Adipocyte (in vitro differentiated cells): ENCODE results near the gene PPP1R37.

Experiments used
- DNase-seq: peaks from one replicate; pipeline ENCODE4 v3.0.0-alpha.2; 2015; ENCODE audit warnings: low read depth
- H3K27me3 ChIP-seq: replicated peaks from 2 replicates; pipeline ENCODE4 v1.7.0; 2013; ENCODE audit warnings: mild to moderate bottlenecking, low read length, moderate library complexity; ENCODE audit not compliant: control insufficient read depth, insufficient read depth
- H3K36me3 ChIP-seq: 2 replicates; pipeline ENCODE4 v1.7.0; 2013; ENCODE audit warnings: low read length, mild to moderate bottlenecking, moderate library complexity; ENCODE audit not compliant: control insufficient read depth, insufficient read depth, severe bottlenecking
- H3K4me1 ChIP-seq: 2 replicates; pipeline ENCODE4 v1.7.0; 2013; ENCODE audit warnings: mild to moderate bottlenecking, low read length, moderate library complexity; ENCODE audit not compliant: control insufficient read depth, insufficient read depth
- H3K4me3 ChIP-seq: 2 replicates; pipeline ENCODE4 v1.7.0; 2013; ENCODE audit warnings: mild to moderate bottlenecking, low read length, moderate library complexity
- H3K9ac ChIP-seq: 2 replicates; pipeline ENCODE4 v1.7.0; 2013; ENCODE audit warnings: mild to moderate bottlenecking, low read length, moderate library complexity
- H3K9me3 ChIP-seq: 2 replicates; pipeline ENCODE4 v1.7.0; 2013; ENCODE audit warnings: mild to moderate bottlenecking, low read length, moderate library complexity; ENCODE audit not compliant: control insufficient read depth

PPP1R37 gene

DNA sequence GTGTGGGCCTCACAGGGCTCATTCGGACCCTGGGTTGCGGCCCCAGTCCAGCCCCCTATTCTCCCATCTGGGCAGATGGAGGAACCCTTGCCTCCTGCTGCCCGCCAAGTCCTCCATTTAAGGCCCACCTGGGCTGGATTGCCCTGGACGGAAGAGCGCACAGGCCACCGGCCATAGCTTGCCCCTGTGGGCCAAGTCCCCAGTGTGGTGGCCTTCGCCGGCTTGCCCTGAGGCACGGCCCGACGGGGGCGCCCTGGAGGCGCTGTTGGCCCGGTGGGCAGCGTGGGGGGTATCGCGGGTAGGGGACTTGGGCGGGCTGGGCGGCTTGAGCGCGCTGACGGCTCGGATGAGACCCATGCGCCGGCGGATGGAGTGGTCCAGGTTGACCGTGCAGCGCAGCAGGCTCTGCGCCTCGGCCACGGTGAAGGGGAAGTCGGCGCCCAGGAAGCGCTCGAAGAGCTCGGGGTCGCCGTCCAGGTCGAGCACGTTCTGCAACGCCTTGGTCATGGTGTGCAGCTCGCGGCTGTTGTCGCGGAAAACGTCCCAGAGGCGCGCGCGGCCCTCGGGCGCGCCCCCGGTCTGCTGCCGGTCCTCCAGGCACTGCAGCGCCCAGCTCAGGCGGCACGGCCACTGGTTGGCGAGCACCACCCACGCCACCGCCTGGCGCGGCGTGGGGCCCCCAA lies 59.0 kb downstream of the PPP1R37 start:
- Histone ChIP-seq H3K36me3 (no peaks in the 10 kb centered on the region), H3K27me3 (peaks cover 7% of the 10 kb centered on the region), H3K4me1 (peaks cover 23% of the 10 kb centered on the region), H3K9ac (no peak overlapping the region), H3K9me3 (no peaks in the 10 kb centered on the region), H3K4me3 (peak overlapping the region; percentile 53)
- no peak for DNase-seq

DNA sequence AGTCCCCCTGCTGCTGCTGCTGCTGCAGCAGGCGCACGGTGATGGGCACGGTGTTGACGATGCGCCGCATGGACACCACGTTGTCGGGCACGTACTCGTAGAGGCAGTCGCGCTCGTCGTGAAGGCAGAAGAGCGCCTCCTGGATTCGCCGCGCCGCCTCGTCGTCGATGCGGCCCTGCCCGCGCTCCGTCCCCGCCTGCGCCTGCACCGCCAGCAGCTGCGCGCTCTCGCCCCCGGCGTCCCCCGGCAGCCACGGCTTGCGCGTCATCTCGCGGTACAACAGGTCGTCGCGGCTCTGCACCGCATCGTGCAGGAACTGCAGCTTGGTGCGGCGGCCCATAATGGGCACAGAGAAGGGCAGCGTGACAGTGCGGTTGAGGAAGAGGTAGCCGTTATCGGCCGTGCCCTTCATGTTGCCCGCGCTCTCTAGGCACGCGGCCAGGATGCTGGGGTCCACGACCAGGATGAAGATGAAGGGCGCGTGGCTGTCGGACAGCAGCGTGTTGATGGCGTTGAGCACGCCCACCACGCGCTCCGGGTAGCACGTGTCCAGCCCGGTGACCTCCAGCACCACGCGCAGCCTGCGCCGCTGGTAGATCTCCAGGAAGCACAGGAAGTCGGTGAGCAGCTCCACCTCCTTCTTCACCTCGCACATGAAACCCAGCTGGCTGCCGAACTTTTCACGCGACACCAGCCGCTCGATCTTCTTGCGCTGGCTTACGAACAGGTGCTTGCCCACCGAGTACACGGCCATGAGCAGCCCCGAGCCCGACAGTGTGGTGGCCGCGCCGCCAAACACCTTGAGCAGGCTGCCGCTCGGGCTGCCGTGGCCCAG lies 59.7 kb downstream of the PPP1R37 start:
- no peaks in the 10 kb centered on the region for H3K36me3 ChIP-seq
- H3K4me1 ChIP-seq, result peaks cover 23% of the 10 kb centered on the region
- no peaks in the 10 kb centered on the region for H3K9me3 ChIP-seq
- peaks cover 7% of the 10 kb centered on the region for H3K27me3 ChIP-seq
- H3K4me3 ChIP-seq, result peak overlapping the region; percentile 53
- DNase-seq, result peak; percentile 31
- H3K9ac ChIP-seq, result no peak overlapping the region

DNA sequence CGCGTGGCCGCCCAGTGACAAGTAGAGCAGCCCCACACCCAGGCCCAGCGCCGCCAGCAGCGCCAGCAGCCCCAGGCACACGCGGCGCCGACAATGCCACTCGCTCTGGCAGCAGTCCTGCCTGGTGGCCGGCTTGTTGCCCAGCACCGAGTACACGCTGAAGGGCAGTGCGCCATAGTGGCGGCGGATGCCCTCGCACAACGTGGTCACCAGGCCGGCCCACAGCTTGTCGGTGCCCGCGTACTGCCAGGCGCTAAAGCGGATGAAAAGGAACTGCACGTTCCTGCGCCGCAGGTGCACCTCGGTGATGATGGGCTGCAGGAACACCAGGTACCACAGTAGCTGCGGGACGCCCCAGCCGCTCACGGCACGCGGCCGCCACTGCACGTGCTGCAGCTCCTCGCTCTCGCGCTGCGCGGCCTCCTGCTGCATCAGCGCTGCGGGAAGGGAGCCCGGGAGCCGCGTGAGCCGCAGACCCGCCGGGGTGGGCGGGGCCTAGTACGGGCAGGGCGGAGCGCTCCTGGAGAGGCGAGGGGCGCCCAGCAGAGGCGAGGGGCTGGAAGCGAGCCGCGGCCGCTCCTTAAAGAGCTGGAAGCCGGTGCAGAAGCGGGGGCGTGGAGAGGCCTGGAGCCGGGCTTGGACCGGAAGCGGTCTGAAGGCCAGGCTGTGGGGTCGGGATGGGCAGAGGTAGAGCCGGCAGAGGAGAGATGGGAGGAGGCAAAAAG lies 60.5 kb downstream of the PPP1R37 start:
- DNase-seq, result peak; percentile 67
- no peaks in the 10 kb centered on the region for H3K36me3 ChIP-seq
- peak overlapping the region; percentile 53 for H3K4me3 ChIP-seq
- peak overlapping the region; percentile 10 for H3K9ac ChIP-seq
- no peaks in the 10 kb centered on the region for H3K9me3 ChIP-seq
- peaks cover 23% of the 10 kb centered on the region for H3K4me1 ChIP-seq
- H3K27me3 ChIP-seq, result peaks cover 12% of the 10 kb centered on the region

DNA sequence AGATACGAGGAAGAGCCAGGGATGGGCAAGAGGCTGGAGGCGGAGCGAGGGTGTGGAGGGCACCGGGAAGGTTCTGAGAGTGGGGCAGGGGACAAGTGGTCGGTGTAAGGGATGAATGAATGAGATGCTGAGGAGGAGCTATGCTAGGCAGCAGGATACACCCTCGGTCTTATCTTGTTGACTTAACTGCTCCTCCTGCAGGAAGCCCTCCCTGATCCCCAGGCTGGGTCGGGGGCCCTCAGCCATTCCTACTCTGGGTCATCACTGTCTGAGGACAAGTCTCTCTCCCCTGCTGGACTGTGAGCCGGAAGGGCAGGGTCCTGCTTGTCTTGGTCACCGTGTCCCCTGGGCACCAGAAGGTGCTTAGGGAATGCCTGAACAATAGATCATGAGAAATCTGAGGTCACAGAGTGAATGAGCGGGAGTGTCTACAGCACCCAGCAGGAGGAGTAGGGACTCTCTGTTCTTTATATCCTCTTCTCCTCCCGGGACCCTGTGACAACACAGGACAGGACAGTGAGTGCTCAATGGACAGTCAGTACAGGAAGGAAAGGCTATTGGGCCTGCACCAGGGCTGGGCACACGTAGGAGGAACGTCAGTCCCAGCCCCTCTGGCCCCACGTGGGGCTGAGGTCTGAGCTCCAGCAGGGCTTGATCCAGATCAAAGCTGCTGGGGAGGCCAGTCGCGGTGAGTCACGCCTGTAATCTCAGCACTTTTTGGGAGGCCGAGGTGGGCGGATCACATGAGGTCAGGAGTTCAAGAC lies 61.3 kb downstream of the PPP1R37 start:
- Histone ChIP-seq H3K36me3 (no peaks in the 10 kb centered on the region), H3K9ac (peak overlapping the region; percentile 10), H3K9me3 (no peaks in the 10 kb centered on the region), H3K27me3 (peaks cover 12% of the 10 kb centered on the region), H3K4me1 (peaks cover 23% of the 10 kb centered on the region), H3K4me3 (peak overlapping the region; percentile 27)
- no peak for DNase-seq

DNA sequence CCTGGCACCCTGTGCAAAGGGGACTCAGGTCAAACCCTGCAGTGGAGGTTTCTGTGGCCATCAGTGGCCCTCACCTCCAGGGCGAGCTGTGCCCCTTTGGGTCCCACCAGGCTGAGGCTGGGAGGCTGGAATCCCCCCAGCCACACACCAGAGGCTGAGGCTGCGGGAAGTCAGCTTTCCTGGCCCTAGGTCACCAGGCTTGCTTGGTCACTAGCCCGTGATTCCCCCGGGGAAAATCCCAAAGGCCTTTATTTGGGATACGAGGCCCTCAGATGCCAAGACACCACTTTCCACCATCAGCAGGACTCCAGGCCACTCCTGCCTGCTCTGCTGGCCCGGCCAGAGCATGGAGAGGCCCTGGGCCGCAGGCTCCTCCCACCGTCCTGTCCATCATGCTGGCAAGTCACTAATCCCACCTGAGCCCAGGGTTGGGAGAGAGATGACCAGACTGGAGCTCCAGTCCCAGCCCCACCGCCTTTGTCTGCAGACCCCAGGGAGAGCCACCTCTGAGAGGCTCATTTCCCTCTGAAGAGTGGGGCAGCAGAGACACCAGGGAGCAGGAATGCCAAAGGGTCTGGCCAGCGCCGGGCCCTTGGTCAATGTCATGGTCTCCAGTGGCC lies 63.1 kb downstream of the PPP1R37 start:
- Histone ChIP-seq H3K9me3 (no peaks in the 10 kb centered on the region), H3K9ac (no peak overlapping the region), H3K4me3 (no peak overlapping the region), H3K36me3 (no peaks in the 10 kb centered on the region), H3K4me1 (peaks cover 23% of the 10 kb centered on the region), H3K27me3 (peaks cover 25% of the 10 kb centered on the region)
- DNase-seq, result no peak

DNA sequence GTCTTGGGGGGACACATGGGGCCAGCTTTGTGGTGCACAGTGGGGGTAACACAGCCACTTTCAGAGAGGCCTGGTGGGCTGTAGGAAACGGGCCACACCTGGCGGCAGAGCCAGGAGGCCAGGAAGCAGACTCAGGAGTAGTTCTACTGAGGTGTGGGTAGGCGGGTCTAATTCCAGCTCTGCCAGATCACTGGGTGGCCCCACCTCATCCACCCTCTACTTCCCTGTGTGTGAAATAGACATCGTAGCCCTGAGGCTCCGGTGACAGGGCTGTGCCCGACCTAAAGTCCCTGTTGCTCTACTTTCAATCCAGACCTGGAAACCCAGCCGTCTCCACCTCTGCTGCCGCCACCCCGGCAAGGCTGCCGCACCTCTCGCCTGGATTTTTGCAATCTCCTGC lies 63.8 kb downstream of the PPP1R37 start:
- Histone ChIP-seq H3K9ac (no peak overlapping the region), H3K9me3 (no peaks in the 10 kb centered on the region), H3K27me3 (peaks cover 31% of the 10 kb centered on the region), H3K4me3 (no peak overlapping the region), H3K36me3 (no peaks in the 10 kb centered on the region), H3K4me1 (peaks cover 23% of the 10 kb centered on the region)
- DNase-seq, result no peak

DNA sequence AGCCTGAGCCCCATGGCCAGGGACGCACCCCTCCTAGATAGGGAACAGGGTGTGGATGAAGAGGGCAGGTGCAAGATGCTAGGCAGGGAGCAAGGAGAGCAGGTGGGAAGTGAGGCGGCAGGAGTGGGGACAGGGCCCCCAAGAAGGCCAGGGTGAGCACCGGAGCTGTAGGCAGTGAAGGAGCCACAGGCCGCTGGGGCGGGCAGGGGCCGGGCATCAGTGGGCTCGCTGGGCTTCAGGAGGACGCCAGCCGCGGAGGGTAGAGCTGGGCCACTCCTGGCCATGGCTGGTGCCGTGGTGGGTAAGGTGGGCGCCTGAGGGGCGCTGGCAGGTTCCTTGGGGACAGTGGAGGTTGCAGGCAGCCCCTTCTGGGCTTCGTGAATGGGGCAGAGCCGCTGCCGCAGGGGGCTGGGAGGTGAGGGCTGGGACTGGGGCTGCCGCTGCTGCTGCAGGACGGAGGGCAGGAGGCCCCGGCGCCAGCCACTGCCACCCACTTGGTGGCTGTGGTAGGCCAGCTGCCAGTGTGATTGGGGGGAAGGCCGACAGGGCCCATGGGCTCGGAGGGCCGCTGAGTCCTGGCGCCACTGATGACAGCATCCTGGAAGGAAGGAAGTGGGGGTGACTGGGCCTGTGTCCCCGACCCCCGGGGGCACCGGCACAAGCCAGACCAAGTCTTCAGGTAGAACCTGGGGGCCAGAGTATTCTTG lies 65.7 kb downstream of the PPP1R37 start:
- peaks cover 29% of the 10 kb centered on the region for H3K27me3 ChIP-seq
- no peaks in the 10 kb centered on the region for H3K9me3 ChIP-seq
- H3K4me3 ChIP-seq, result no peak overlapping the region
- no peak overlapping the region for H3K9ac ChIP-seq
- H3K36me3 ChIP-seq, result no peaks in the 10 kb centered on the region
- peaks cover 8% of the 10 kb centered on the region for H3K4me1 ChIP-seq
- DNase-seq, result no peak

DNA sequence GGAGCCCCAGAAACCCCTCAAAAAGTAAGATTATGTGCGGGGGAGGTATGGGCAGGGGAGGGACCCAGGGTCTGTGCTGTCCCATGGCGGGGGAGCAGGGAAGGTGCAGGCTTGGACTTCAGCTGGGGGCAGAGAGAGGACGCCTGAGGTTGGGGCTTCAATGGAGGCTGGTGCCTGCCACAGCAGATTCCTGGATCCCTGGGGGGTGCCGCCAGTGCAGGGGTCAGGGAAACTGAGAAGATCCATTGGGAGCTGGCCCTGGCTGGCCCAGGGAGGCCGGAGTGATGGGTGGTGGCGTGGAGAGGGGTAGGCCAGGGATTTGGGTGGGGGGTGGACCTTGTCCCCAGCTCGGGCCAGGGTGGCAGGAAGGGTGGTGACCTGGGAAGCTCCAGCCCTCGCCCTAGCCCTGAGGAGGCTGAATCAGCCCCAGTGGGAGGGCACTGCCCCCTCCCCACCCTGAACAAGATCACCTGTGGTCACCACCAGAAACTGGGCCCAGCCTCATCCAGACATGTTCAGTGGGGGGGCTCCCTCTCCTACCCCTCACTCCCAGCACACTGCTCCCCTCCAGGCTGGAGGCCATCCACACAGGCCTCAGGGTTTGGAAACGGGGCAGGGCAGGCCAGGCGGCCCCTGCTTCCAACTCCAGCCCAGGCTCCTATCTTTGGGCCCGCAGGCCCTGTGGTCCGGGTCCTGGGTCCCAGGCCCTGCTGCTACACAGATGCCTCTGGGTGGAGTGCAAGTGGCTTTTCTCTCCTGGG lies 66.4 kb downstream of the PPP1R37 start:
- no peak for DNase-seq
- H3K36me3 ChIP-seq, result no peaks in the 10 kb centered on the region
- no peak overlapping the region for H3K4me3 ChIP-seq
- no peak overlapping the region for H3K9ac ChIP-seq
- no peaks in the 10 kb centered on the region for H3K9me3 ChIP-seq
- H3K27me3 ChIP-seq, result peaks cover 29% of the 10 kb centered on the region
- peaks cover 5% of the 10 kb centered on the region for H3K4me1 ChIP-seq

DNA sequence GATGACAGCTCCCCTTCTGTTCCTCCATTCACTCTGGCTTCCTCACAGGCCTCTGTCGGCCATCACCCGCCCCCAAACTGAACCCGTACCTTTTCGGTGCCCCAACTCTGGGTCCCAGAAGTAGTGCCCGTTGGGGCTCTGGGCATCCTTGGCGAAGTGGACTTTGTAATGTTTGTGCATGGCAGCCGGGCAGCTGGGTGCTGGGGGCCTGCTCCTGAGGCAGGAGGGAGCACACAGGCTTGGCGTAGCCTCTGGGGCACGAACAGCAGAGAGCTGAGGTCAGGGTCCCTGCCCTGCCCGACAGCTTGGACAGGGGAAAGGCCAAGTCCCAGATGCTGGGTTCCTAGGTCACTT lies 67.0 kb downstream of the PPP1R37 start:
- no peak overlapping the region for H3K9ac ChIP-seq
- H3K9me3 ChIP-seq, result no peaks in the 10 kb centered on the region
- H3K4me1 ChIP-seq, result peaks cover 10% of the 10 kb centered on the region
- peaks cover 29% of the 10 kb centered on the region for H3K27me3 ChIP-seq
- H3K4me3 ChIP-seq, result no peak overlapping the region
- DNase-seq, result no peak
- H3K36me3 ChIP-seq, result no peaks in the 10 kb centered on the region
